K562 (cell line): ENCODE measurements around the gene LONRF3.

ENCODE experiments used
- CBFB ChIP-seq: sonication (generic); formaldehyde crosslinking; IDR thresholded peaks from 2 replicates; pipeline ENCODE4 v1.4.0; 2020; ENCODE audit warnings: mild to moderate bottlenecking, missing genetic modification reagents
- CLOCK ChIP-seq: fragments of 250-450 bp; sonication (Bioruptor Pico); IDR thresholded peaks from 2 replicates; pipeline ENCODE4 v1.4.0; 2020; ENCODE audit warnings: mild to moderate bottlenecking, moderate library complexity, borderline replicate concordance
- CTCF ChIP-seq, 3 experiments: IDR thresholded peaks in 2 of 3; conservative IDR thresholded peaks in 1 of 3; 2 replicates each; pipeline ENCODE4 v1.5.1; 2011 to 2012; ENCODE audit warnings: low read length in 3 of 3, mild to moderate bottlenecking in 3 of 3, control low read depth in 2 of 3, improper control_type of control experiment in 1 of 3, inconsistent platforms in 1 of 3, low read depth in 1 of 3, mixed read lengths in 1 of 3, moderate library complexity in 1 of 3; ENCODE audit not compliant: insufficient read depth in 2 of 3
- EP300 ChIP-seq: IDR thresholded peaks from 2 replicates; pipeline ENCODE4 v1.6.1; 2012; ENCODE audit warnings: low read length, improper control_type of control experiment
- ETS1 ChIP-seq: conservative IDR thresholded peaks from 2 replicates; pipeline ENCODE4 v1.6.1; 2011; ENCODE audit warnings: low read depth, mild to moderate bottlenecking, low read length; ENCODE audit not compliant: control insufficient read depth
- MAX ChIP-seq: sonication (generic); formaldehyde crosslinking; IDR thresholded peaks from 2 replicates; pipeline ENCODE4 v1.9.0; 2022; ENCODE audit warnings: mild to moderate bottlenecking, missing genetic modification reagents
- NR0B1 ChIP-seq: fragments of 450-650 bp; IDR thresholded peaks from one replicate; pipeline ENCODE4 v1.6.1; 2018; ENCODE audit warnings: mild to moderate bottlenecking, moderate library complexity; ENCODE audit not compliant: partially characterized antibody
- PML ChIP-seq: IDR thresholded peaks from 2 replicates; pipeline ENCODE4 v1.6.1; 2012; ENCODE audit warnings: low read length, inconsistent platforms
- RAD21 ChIP-seq, 2 experiments: fragments of 250-450 bp in 1 of 2; fragments of 450-650 bp in 1 of 2; sonication (Bioruptor Pico) in 1 of 2; formaldehyde crosslinking in 1 of 2; IDR thresholded peaks in 1 of 2; conservative IDR thresholded peaks in 1 of 2; 2 replicates each; pipeline versions ENCODE4 v1.4.0 to v1.8.0; 2020 to 2022; ENCODE audit warnings: mild to moderate bottlenecking in 2 of 2, moderate library complexity in 1 of 2
- SREBF1 ChIP-seq: fragments of 150-350 bp; IDR thresholded peaks from 2 replicates; pipeline ENCODE4 v1.6.1; 2014; ENCODE audit warnings: antibody characterized with exemption, low read depth, low read length, borderline replicate concordance
- STAT6 ChIP-seq: sonication (generic); formaldehyde crosslinking; IDR thresholded peaks from 2 replicates; pipeline ENCODE4 v1.8.1; 2023; ENCODE audit warnings: mild to moderate bottlenecking, missing genetic modification reagents
- USF2 ChIP-seq: sonication (generic); formaldehyde crosslinking; IDR thresholded peaks from 2 replicates; pipeline ENCODE4 v1.5.0; 2020; ENCODE audit warnings: missing genetic modification reagents
- ZBED1 ChIP-seq: IDR thresholded peaks from 2 replicates; pipeline ENCODE4 v1.6.1; 2014

- no peak for TF ChIP-seq SREBF1
- TF ChIP-seq PML, result no peak
- no peak for TF ChIP-seq ZBED1
- no peak for TF ChIP-seq STAT6 (CRISPR knock-in tag)
- TF ChIP-seq USF2 (CRISPR knock-in tag), result no peak
- TF ChIP-seq ETS1, result no peak
- TF ChIP-seq RAD21 (CRISPR knock-in tag; conservative IDR thresholded peaks at IDR 0.05 in 1 of 2, IDR thresholded peaks at IDR 0.05 in 1 of 2), result no peak
- no peak for TF ChIP-seq MAX (CRISPR knock-in tag)
- TF ChIP-seq CLOCK (CRISPR knock-in tag), result no peak
- TF ChIP-seq EP300, result no peak
- no peak for TF ChIP-seq CBFB (CRISPR knock-in tag)
- no peak for TF ChIP-seq NR0B1
- no peak for TF ChIP-seq CTCF (IDR thresholded peaks at IDR 0.05 in 2 of 3, conservative IDR thresholded peaks at IDR 0.05 in 1 of 3; ENCODE audit: insufficient read depth in 2 of 3, low read depth in 1 of 3, low read length in 3 of 3)
These were observed 32.9 kb downstream of the LONRF3 start for GRCh38 chrX:119007189-119007770.
